A549 (cell line): ENCODE measurements around the gene HLA-DQB1. TPM values are rescaled to one million over a fixed set of nuclear protein-coding genes. Genes with fewer than 3 reads are reported as not detected.

Experiments used
- ATAC-seq, 2 experiments: fragments of 200-7000 bp in 1 of 2; fragments of >200 bp in 1 of 2; cut with Nextera tagmentation in 1 of 2; cut with Tn5 transposase in 1 of 2; 3 replicates each; pipeline versions ENCODE4 v1.8.0 to v1.9.1; 2018 to 2020; ENCODE audit warnings: mild to moderate bottlenecking in 1 of 2, moderate library complexity in 1 of 2
- CTCF ChIA-PET: fragments of 300-600 bp; sonication (Branson Sonifier 250); formaldehyde crosslinking; extraction: SDS; loops from one replicate; lab custom pipeline; 2021; ENCODE audit warnings: antibody characterized with exemption, inconsistent platforms; lab: Yijun Ruan, JAX
- POLR2A ChIA-PET: fragments of 350-600 bp; formaldehyde crosslinking; extraction: SDS; loops from one replicate; lab custom pipeline; 2021; ENCODE audit warnings: antibody characterized with exemption, inconsistent platforms; lab: Yijun Ruan, JAX
- DNase-seq, 2 experiments: peaks; one replicate each; pipeline versions ENCODE4 v3.0.0 to v3.0.0-alpha.2; 2011 to 2016; ENCODE audit warnings: low read depth in 1 of 2, low spot score in 1 of 2
- FAIRE-seq: peaks from 2 replicates; lab custom pipeline; 2011; peaks lifted over from hg19 to GRCh38; lab: Jason Lieb, UNC
- H3K27ac ChIP-seq, 2 experiments: fragments of >200 bp; sonication (Bioruptor Twin); formaldehyde crosslinking; 3 replicates each; pipeline ENCODE4 v1.5.1; 2016 to 2017
- H3K4me1 ChIP-seq: fragments of >200 bp; sonication (Bioruptor Twin); formaldehyde crosslinking; 3 replicates; pipeline ENCODE4 v1.6.1; 2016
- H3K4me2 ChIP-seq: fragments of >200 bp; sonication (Bioruptor Twin); formaldehyde crosslinking; 3 replicates; pipeline ENCODE4 v1.6.1; 2016
- H3K4me3 ChIP-seq: fragments of >200 bp; sonication (Bioruptor Twin); formaldehyde crosslinking; 3 replicates; pipeline ENCODE4 v1.5.1; 2016
- H3K9me3 ChIP-seq: fragments of >200 bp; sonication (Bioruptor Twin); formaldehyde crosslinking; 3 replicates; pipeline ENCODE4 v1.6.1; 2016
- BHLHE40 ChIP-seq: IDR thresholded peaks from 2 replicates; pipeline ENCODE4 v1.6.1; 2012; ENCODE audit warnings: low read depth, low read length, inconsistent platforms
- E2F6 ChIP-seq: IDR thresholded peaks from 2 replicates; pipeline ENCODE4 v1.6.1; 2012; ENCODE audit warnings: low read depth, borderline replicate concordance
- EHMT2 ChIP-seq: fragments of 200-600 bp; sonication (generic); IDR thresholded peaks from 2 replicates; pipeline ENCODE4 v1.6.1; 2016; ENCODE audit warnings: antibody characterized with exemption, low read depth, mild to moderate bottlenecking, moderate library complexity
- ESRRA ChIP-seq: fragments of 150-350 bp; IDR thresholded peaks from 2 replicates; pipeline ENCODE4 v1.6.1; 2014; ENCODE audit warnings: mild to moderate bottlenecking, low read length, borderline replicate concordance
- FOSB ChIP-seq: fragments of 250-450 bp; sonication (Bioruptor Pico); IDR thresholded peaks from 2 replicates; pipeline ENCODE4 v1.5.0; 2020; ENCODE audit warnings: mild to moderate bottlenecking, moderate library complexity
- HOXA7 ChIP-seq: fragments of 250-450 bp; sonication (Bioruptor Pico); IDR thresholded peaks from 2 replicates; pipeline ENCODE4 v1.5.0; 2020; ENCODE audit warnings: mild to moderate bottlenecking, moderate library complexity
- HOXB13 ChIP-seq: fragments of 250-450 bp; sonication (Bioruptor Pico); IDR thresholded peaks from 2 replicates; pipeline ENCODE4 v1.5.0; 2020; ENCODE audit warnings: low read depth, mild to moderate bottlenecking, moderate library complexity
- HOXB5 ChIP-seq: fragments of 250-450 bp; sonication (Bioruptor Pico); IDR thresholded peaks from 2 replicates; pipeline ENCODE4 v1.5.0; 2020; ENCODE audit warnings: mild to moderate bottlenecking, moderate library complexity
- JUN ChIP-seq, 2 experiments: fragments of >200 bp; sonication (Bioruptor Twin); formaldehyde crosslinking; IDR thresholded peaks; 2 replicates in 1 of 2; 3 replicates in 1 of 2; pipeline ENCODE4 v1.6.1; 2016 to 2017
- KDM1A ChIP-seq: fragments of 200-600 bp; sonication (generic); IDR thresholded peaks from 2 replicates; pipeline ENCODE4 v1.6.1; 2016; ENCODE audit warnings: low read depth, mild to moderate bottlenecking
- KDM5A ChIP-seq: fragments of 200-600 bp; sonication (generic); IDR thresholded peaks from 2 replicates; pipeline ENCODE4 v1.6.1; 2016; ENCODE audit warnings: antibody characterized with exemption, mild to moderate bottlenecking
- MAFK ChIP-seq: fragments of 450-650 bp; IDR thresholded peaks from 2 replicates; pipeline ENCODE4 v1.6.1; 2014; ENCODE audit not compliant: partially characterized antibody
- MYC ChIP-seq: IDR thresholded peaks from 2 replicates; pipeline ENCODE4 v1.6.1; 2012; ENCODE audit warnings: mild to moderate bottlenecking, inconsistent platforms, low read length, improper control_type of control experiment, borderline replicate concordance
- NPAS2 ChIP-seq: fragments of 250-450 bp; sonication (Bioruptor Pico); IDR thresholded peaks from 2 replicates; pipeline ENCODE4 v1.8.0; 2022; ENCODE audit warnings: mild to moderate bottlenecking, moderate library complexity, borderline replicate concordance
- NR3C1 ChIP-seq: fragments of >200 bp; sonication (Bioruptor Twin); formaldehyde crosslinking; IDR thresholded peaks from 3 replicates; pipeline ENCODE4 v1.6.1; 2017
- POLR2AphosphoS2 ChIP-seq: conservative IDR thresholded peaks from 2 replicates; pipeline ENCODE4 v1.6.1; 2012; ENCODE audit warnings: low read length, improper control_type of control experiment, inconsistent platforms
- RAD21 ChIP-seq, 2 experiments: fragments of >200 bp in 1 of 2; sonication (Bioruptor Twin) in 1 of 2; formaldehyde crosslinking in 1 of 2; IDR thresholded peaks in 1 of 2; conservative IDR thresholded peaks in 1 of 2; 2 replicates in 1 of 2; 3 replicates in 1 of 2; pipeline ENCODE4 v1.6.1; 2012 to 2018; ENCODE audit warnings: inconsistent platforms in 1 of 2
- REST ChIP-seq: fragments of 200-600 bp; sonication (generic); IDR thresholded peaks from 2 replicates; pipeline ENCODE4 v1.6.1; 2016; ENCODE audit warnings: antibody characterized with exemption, mild to moderate bottlenecking, moderate library complexity
- TP53 ChIP-seq: fragments of 250-450 bp; sonication (Bioruptor Pico); IDR thresholded peaks from 2 replicates; pipeline ENCODE4 v1.5.0; 2021; ENCODE audit warnings: mild to moderate bottlenecking, moderate library complexity
- ZC3H11A ChIP-seq: fragments of 450-650 bp; IDR thresholded peaks from 2 replicates; pipeline ENCODE4 v1.6.1; 2014; ENCODE audit warnings: antibody characterized with exemption, mild to moderate bottlenecking
- WGBS: methylation state at CpG from one replicate; pipeline ENCODE4 v1.1.6; 2017; ENCODE audit errors: missing lambda C conversion rate; 5-methylcytosine and 5-hydroxymethylcytosine counted together
- polyA plus RNA-seq, 4 experiments: library from polyadenylated mRNA; depleted of rRNA in 3 of 4; stranded (reverse); fragments of >200 nt; fragmentation: RNase III in 1 of 4; extraction: RNeasy Plus Mini Kit Qiagen cat#74134 plus additional on column Dnase treatment in 1 of 4; gene quantifications; 2 replicates in 3 of 4; 3 replicates in 1 of 4; pipeline ENCODE4 v1.2.3, GENCODE V29; 2011 to 2017
- TF ChIP-seq, protein P1 (sequence below): fragments of 250-450 bp; sonication (Bioruptor Pico); IDR thresholded peaks from 2 replicates; pipeline ENCODE4 v1.5.0; 2020; ENCODE audit warnings: low read depth, mild to moderate bottlenecking, moderate library complexity

The HLA-DQB1 gene
- polyA plus RNA-seq, 2 of the 4 experiments (the other 2 are of a cell fraction) = not detected

DNA sequence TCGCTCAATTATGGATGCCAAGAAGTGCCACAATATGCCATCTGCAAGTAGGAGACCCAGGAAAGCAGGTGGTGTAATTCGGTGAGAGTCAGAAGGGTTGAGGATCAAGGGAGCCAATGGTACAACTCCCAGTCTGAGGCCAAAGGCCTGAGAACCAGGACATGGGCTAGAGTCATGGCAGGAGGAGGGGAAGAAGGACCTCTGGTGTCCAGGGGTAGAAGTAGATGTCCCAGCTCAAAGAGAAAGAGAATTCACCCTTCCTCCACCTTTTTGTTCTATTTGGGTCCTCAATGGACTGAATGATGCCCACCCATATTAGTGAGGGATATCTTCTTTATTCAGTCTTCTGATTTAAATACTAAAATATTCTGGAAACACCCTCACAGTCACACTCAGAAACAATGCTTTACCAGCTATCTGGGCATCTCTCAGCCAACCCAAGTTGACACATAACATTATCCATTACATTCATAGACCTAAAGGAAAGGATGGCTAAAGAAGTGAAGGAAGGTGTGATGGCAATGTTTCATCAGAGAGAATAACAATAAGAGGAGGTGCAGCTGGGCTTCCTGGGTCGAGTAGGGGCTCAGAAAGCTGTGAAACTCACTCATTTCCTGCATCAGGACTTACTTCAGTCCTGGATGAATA is 50.4 kb downstream of the HLA-DQB1 start:
- Histone ChIP-seq H3K4me2 (no peak overlapping the region), H3K27ac (no peak overlapping the region), H3K4me3 (no peak overlapping the region), H3K4me1 (no peaks in the 10 kb centered on the region), H3K9me3 (no peaks in the 10 kb centered on the region)
- ATAC-seq (no peak), DNase-seq (no peak), FAIRE-seq (no peak)
- ChIA-PET CTCF (no interaction called here), POLR2A (no interaction called here)
- TF ChIP-seq MYC (no peak), FOSB (CRISPR knock-in tag) (no peak), TP53 (CRISPR knock-in tag) (no peak), ZC3H11A (no peak), KDM5A (no peak), HOXB13 (CRISPR knock-in tag) (no peak), JUN (IDR thresholded peaks at IDR 0.05) (no peak)
- TF ChIP-seq, protein P1, sequence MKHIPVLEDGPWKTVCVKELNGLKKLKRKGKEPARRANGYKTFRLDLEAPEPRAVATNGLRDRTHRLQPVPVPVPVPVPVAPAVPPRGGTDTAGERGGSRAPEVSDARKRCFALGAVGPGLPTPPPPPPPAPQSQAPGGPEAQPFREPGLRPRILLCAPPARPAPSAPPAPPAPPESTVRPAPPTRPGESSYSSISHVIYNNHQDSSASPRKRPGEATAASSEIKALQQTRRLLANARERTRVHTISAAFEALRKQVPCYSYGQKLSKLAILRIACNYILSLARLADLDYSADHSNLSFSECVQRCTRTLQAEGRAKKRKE (CRISPR knock-in tag) = no peak
- 2% methylated on average over 3 of the region's 3 CpGs for WGBS

- no peak overlapping the region for H3K27ac ChIP-seq
- no peak for ATAC-seq
- no peaks in the 10 kb centered on the region for H3K9me3 ChIP-seq
- ChIA-PET CTCF (no interaction called here), POLR2A (no interaction called here)
- FAIRE-seq = no peak
- 0% methylated on average over 1 of the region's 1 CpG for WGBS
- no peak for TF ChIP-seq NR3C1
- no peak for TF ChIP-seq ESRRA
- no peak for TF ChIP-seq TP53 (CRISPR knock-in tag)
- no peak for TF ChIP-seq KDM1A
- TF ChIP-seq HOXB5 = no peak
- no peak for TF ChIP-seq HOXA7
- TF ChIP-seq POLR2AphosphoS2 = no peak
- no peak for TF ChIP-seq RAD21 (conservative IDR thresholded peaks at IDR 0.05 in 1 of 2, IDR thresholded peaks at IDR 0.05 in 1 of 2)
- TF ChIP-seq NPAS2 = no peak
- TF ChIP-seq KDM5A = no peak
- no peak for TF ChIP-seq BHLHE40
- TF ChIP-seq EHMT2 = no peak
- DNase-seq = no peak
- no peak overlapping the region for H3K4me3 ChIP-seq
- no peak overlapping the region for H3K4me2 ChIP-seq
- no peaks in the 10 kb centered on the region for H3K4me1 ChIP-seq
Observed at GRCh38 chr6:32614366-32615081, 51.9 kb downstream of the HLA-DQB1 start.

- no peak for ATAC-seq
- H3K4me3 ChIP-seq = no peak overlapping the region
- TF ChIP-seq E2F6 (no peak), MAFK (no peak), ESRRA (no peak), REST (no peak), ZC3H11A (no peak), HOXB13 (CRISPR knock-in tag) (no peak)
- TF ChIP-seq, all 56 proteins: peak for 0
- WGBS = 1% methylated on average over 6 of the region's 6 CpGs
- H3K9me3 ChIP-seq = no peaks in the 10 kb centered on the region
- DNase-seq = no peak
- no peak overlapping the region for H3K27ac ChIP-seq
- H3K4me1 ChIP-seq = no peaks in the 10 kb centered on the region
- CTCF ChIA-PET = no interaction called here
- POLR2A ChIA-PET = no interaction called here
- no peak for FAIRE-seq
- no peak overlapping the region for H3K4me2 ChIP-seq
Observed at GRCh38 chr6:32613475-32613874, 53.0 kb downstream of the HLA-DQB1 start.
